ENCODE measurements around the gene NLRC3. TPM values are rescaled to one million over a fixed set of nuclear protein-coding genes. Genes with fewer than 3 reads are reported as not detected.

NLRC3 gene
- total RNA-seq, 1 experiment from 2014 or later, result 0.15 TPM

GRCh38 chr16:3536271-3536731 lies 40.9 kb downstream of the NLRC3 start:
- ATAC-seq (no peak), DNase-seq (ENCODE audit: low read depth, low spot score) (no peak)
- intact Hi-C loops (cut with micrococcal nuclease), result no loop called here
- Histone ChIP-seq H3K9me3 (ENCODE audit: control insufficient read depth in 1 of 2, insufficient read depth in 1 of 2, low read depth in 1 of 2, low read length in 2 of 2) (no peaks in the 10 kb centered on the region), H3K4me2 (ENCODE audit: low read length) (no peak overlapping the region), H3K79me2 (ENCODE audit: insufficient read depth, low read length) (no peaks in the 10 kb centered on the region), H3K4me1 (ENCODE audit: control insufficient read depth in 1 of 2, insufficient read depth in 2 of 2, low read length in 2 of 2) (no peaks in the 10 kb centered on the region), H3K27me3 (ENCODE audit: insufficient read depth, low read length) (no peaks in the 10 kb centered on the region), H3K9me2 (ENCODE audit: insufficient read depth) (no peaks in the 10 kb centered on the region), H3K27ac (ENCODE audit: low read depth, low read length) (no peak overlapping the region), H2AFZ (ENCODE audit: low read depth, low read length, poor library complexity, severe bottlenecking) (no peak overlapping the region), H3K36me3 (ENCODE audit: control insufficient read depth in 1 of 2, insufficient read depth in 2 of 2, low read length in 2 of 2) (peaks cover 13 to 28% of the 10 kb centered on the region in 2 experiments; a peak in 3 of 4 replicates), H4K20me1 (ENCODE audit: insufficient read depth) (no peaks in the 10 kb centered on the region), H3K9ac (ENCODE audit: low read length) (no peak overlapping the region), H3K4me3 (replicated peaks in 1 of 2; ENCODE audit: low read depth in 1 of 2, low read length in 2 of 2) (no peak overlapping the region)
- TF ChIP-seq POLR2AphosphoS5 (IDR thresholded peaks at IDR 0.05; ENCODE audit: low read depth, low read length), result no peak
- TF ChIP-seq ELF1 (IDR thresholded peaks at IDR 0.05; ENCODE audit: borderline replicate concordance, low read depth), result no peak
- TF ChIP-seq CBX3 (IDR thresholded peaks at IDR 0.05; ENCODE audit: low read depth), result no peak
- no peak for TF ChIP-seq TCF7L2 (IDR thresholded peaks at IDR 0.05; ENCODE audit: borderline replicate concordance, extremely low read depth, insufficient read depth, insufficient read length)
- TF ChIP-seq, protein P1, sequence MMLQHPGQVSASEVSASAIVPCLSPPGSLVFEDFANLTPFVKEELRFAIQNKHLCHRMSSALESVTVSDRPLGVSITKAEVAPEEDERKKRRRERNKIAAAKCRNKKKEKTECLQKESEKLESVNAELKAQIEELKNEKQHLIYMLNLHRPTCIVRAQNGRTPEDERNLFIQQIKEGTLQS (IDR thresholded peaks at IDR 0.05), result no peak
- TF ChIP-seq, protein P2, sequence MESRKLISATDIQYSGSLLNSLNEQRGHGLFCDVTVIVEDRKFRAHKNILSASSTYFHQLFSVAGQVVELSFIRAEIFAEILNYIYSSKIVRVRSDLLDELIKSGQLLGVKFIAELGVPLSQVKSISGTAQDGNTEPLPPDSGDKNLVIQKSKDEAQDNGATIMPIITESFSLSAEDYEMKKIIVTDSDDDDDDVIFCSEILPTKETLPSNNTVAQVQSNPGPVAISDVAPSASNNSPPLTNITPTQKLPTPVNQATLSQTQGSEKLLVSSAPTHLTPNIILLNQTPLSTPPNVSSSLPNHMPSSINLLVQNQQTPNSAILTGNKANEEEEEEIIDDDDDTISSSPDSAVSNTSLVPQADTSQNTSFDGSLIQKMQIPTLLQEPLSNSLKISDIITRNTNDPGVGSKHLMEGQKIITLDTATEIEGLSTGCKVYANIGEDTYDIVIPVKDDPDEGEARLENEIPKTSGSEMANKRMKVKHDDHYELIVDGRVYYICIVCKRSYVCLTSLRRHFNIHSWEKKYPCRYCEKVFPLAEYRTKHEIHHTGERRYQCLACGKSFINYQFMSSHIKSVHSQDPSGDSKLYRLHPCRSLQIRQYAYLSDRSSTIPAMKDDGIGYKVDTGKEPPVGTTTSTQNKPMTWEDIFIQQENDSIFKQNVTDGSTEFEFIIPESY (IDR thresholded peaks at IDR 0.05; ENCODE audit: extremely low read depth, insufficient replicate concordance, low read length), result no peak
- no peak for TF ChIP-seq SIN3A (IDR thresholded peaks at IDR 0.05; ENCODE audit: low read depth)
- no peak for TF ChIP-seq YY1 (IDR thresholded peaks at IDR 0.05; ENCODE audit: extremely low read depth, insufficient replicate concordance, low read depth, low read length)
- no peak for TF ChIP-seq ZFX (IDR thresholded peaks at IDR 0.05)
- no peak for TF ChIP-seq FOSL1 (IDR thresholded peaks at IDR 0.05; ENCODE audit: low read depth)
- TF ChIP-seq JUND (IDR thresholded peaks at IDR 0.05), result no peak
- no peak for TF ChIP-seq CTCF (IDR thresholded peaks at IDR 0.05 in 2 of 3, conservative IDR thresholded peaks at IDR 0.05 in 1 of 3; ENCODE audit: borderline replicate concordance in 1 of 3, insufficient read depth in 1 of 3, low read depth in 2 of 3, low read length in 2 of 3)
- POLR2A ChIA-PET, result no interaction called here
- BruUV-seq (replicated peaks), result no TSS peak
- CTCF ChIA-PET, result no interaction called here
- RAD21 ChIA-PET (ENCODE audit: low non-redundant PET in 1 of 2, low total read pairs in 2 of 2, uncharacterized antibody in 2 of 2, unreplicated experiment in 2 of 2), result no interaction called here
